Stimulated activated CD8-positive, alpha-beta memory T cell treated with anti-CD3 and anti-CD28 coated beads, Interleukin-2, amount 100 ng/mL, for 48 hours (primary cell): Measurements from ENCODE around the gene CDT1.

Experiments
- DNase-seq, 2 donors: peaks; one replicate each; pipeline ENCODE4 v3.0.0-alpha.2; 2020; ENCODE audit warnings: low read depth in 2 of 2

Gene CDT1

GRCh38 chr16:88803264-88803987, at the start of gene CDT1:
TSS of gene CDT1 (plus strand) at chr16:88803789. CDS start at chr16:88803832, 43 bp downstream.
- peak; percentile 77 to 84 for DNase-seq

- DNase-seq = no peak
Measured at GRCh38 chr16:88754109-88754911, 49.3 kb upstream of the CDT1 start.

DNA sequence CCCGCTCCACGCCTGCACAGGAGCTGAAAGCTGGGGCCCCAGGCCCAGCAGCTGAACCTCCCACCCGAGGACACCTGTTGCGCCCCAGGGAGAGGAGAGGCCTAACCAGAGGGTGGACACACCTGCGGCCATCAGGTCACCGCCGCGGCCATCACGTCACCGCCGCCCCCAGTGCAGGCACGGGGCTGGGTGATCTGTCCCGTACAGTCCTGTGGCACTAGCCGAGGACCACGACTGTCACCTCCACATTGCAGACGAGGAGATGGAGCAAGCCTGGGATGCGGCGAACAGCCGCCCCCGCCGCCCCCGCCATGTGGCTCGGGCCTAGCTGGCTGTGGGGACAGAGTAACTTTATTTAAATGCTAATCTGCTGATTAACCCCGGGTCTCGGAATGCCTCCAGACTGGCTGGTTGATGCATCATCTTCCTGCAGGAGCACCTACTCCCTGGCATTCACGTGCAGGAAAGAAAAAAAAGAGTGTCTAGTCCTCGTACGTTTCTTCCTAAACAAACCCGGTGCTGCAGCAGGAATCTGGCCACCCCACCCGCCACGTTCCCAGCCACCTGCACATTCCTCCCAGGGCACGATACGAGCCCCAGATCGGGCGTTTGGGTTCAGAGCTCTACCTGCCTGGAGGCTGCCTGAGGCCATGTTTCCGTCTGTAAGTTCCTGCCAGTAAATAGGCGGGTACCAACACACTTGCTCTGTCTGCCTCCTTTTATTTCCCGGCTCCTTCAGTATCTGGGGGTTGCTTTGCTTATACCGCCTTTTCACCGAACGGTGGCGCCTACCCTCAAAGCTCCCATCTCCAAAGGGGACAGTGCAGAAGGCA, 48.5 kb upstream of the CDT1 start:
- no peak for DNase-seq

GRCh38 chr16:88755745-88756443, 47.7 kb upstream of the CDT1 start:
- no peak for DNase-seq

GRCh38 chr16:88758227-88758943, 45.2 kb upstream of the CDT1 start:
- DNase-seq = no peak

DNA sequence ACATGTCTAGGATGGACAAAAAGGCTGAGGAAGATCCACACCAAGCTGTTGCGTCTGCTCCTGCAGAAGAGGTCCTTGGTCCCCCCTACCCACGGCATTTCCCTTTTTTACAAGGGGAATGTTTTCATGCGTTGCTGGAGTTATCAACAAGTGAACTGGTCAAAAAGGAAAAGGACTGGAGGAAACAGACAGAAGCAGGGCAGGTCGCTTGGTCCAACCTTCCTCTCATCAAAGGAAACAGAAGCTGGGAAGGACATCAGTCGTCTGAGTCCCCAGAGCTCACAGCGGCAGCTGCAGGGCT, 44.7 kb upstream of the CDT1 start:
- DNase-seq = no peak

- DNase-seq = no peak
Measured at GRCh38 chr16:88759245-88759975, 44.2 kb upstream of the CDT1 start.

GRCh38 chr16:88759976-88760350, 43.6 kb upstream of the CDT1 start:
- no peak for DNase-seq

DNA sequence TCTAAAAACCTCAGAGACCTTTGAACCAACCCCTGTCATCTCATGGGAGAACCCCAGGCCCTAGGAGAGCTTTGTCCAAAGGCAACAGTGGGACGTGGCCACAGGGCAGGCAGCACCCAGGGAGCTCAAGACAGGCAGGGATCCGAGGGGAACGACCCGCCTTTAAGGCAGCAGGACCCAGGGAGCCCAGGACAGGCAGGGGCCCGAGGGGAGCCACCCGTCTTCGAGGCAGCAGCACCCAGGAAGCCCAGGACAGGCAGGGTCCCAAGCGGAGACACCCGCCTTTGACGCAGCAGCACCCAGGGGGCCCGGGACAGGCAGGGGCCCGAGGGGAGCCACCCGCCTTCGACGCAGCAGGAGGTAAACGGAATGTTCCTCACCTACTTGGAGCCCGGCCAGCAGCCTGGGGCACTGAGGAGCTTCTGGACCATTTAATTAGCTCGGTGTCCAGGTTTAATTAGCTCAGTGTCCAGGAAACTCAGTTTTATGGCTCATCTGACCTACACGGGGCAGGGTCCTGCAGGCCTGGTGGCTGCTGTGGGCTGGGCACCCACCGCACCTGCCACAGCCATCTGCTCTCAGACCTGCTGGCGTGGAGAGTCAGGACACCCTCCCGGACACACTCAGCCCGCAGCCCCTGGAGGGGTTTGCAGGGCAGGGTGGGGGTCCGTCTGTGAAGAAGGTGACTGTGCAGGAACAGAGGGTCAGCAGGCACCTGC, 43.0 kb upstream of the CDT1 start:
- DNase-seq = no peak

DNA sequence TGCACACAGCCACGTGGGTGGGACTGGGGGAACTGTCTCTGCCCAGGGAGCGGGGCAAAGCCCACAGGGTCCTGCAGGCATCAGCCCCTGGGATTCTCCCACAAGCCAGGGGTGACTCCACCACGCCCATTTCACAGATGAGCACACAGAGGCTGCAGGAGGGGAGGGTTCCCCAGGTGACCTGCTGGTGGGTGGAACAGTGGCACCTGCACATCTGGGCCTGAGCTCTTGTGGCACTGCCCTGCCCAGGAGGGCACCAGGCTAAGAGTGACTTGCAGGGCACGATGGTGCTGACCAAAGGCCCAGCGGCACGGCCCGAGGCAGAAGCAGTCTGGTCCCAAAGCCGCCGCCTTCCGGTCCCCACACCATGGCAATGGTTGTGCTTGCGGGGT, 42.5 kb upstream of the CDT1 start:
- no peak for DNase-seq

DNA sequence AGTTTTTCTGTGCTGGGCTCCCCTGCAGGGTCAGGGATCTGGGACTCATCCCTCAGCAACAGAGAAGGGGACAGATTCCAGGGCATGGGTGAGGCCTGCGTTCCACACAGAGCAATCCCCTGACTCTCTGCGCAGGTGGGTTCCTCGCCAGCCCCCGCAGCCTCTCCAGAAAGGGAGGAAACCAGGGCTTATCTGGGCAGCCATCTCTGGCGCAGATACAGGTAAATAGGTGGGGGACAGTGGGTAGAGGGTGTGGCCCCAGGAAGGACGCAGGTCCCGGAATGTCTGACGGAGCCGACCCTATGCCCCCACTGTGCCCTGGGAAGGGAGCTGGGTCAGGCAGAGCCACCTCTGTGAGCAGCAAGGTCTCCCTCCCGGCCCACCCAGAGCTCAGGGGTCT, 41.8 kb upstream of the CDT1 start:
- DNase-seq = no peak

- no peak for DNase-seq
Measured at GRCh38 chr16:88762258-88762870, 41.2 kb upstream of the CDT1 start.

DNA sequence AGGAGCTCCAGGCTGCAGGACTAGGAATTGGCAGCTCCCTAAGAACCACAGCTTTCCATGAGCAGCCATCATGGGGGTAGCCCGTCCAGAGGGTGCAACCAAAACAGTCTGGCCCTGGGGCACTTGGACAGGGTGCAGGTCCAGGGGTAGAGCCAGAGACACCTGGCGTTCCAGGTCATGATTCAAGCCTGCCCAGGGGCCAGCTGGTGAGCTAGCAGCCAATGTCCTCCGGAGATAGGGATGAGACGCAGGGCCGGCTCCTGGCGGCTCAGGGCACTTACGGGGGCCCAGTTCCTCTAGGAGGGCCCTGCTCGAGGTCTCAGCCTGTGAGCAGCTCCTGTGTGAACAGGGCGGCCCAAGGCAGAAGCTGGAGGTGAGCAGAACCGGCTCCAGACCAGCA, 40.6 kb upstream of the CDT1 start:
- no peak for DNase-seq

- DNase-seq = no peak
Measured at GRCh38 chr16:88763502-88764053, 40.0 kb upstream of the CDT1 start.

DNA sequence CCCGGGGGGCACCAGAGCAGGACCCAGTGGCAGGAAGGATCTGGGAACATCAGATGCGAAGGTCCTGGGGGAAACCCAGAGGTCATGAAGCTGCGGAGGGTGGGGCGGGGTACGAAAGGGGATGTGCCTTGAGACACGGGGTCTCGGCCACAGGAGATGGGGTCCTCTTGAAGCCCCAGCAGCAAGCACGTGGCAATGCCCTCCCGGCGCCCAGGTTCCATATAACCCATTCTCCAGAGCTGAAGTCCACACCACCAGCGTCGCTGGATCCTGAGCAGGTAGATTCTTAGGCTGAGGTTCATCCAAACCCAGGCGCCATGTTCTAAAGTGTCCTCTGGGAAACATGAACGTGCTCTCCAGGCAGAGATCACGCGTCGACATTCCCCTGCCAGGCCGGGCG, 39.5 kb upstream of the CDT1 start:
- DNase-seq = no peak

- DNase-seq = no peak
Measured at GRCh38 chr16:88764913-88765349, 38.7 kb upstream of the CDT1 start.

DNA sequence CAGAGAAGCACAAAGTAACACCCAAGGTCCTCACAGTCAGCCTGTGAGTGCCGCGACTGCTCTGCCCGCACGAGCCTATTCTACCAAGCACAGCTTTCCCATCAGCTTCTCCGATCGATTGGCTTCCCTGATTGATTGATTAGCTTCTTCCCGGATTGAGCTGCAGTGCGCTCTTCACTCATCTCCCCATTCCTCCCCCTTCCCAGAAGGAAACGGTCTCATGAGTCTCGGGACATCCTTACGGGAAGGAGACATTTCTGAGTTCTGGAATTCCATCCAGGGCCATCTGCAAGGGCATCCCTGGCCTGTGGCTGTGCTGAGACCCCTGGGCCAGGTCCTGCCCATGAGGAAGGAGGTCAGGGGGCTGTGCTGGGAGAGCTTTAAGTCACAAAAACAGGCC, 36.6 kb upstream of the CDT1 start:
- no peak for DNase-seq

GRCh38 chr16:88767546-88768070, 36.0 kb upstream of the CDT1 start:
- DNase-seq = no peak
